Measurements from ENCODE around the gene PRKN.

- TF ChIP-seq EZH2phosphoT487 (IDR thresholded peaks at IDR 0.05; ENCODE audit: low read length): no peak
- no peak for TF ChIP-seq CTCF (IDR thresholded peaks at IDR 0.05; ENCODE audit: low read length)
These were observed 1271.7 kb downstream of the PRKN start for GRCh38 chr6:161455848-161456247.
